ENCODE data around the gene ARSA.

ARSA gene

GRCh38 chr22:50577697-50577986, 50.3 kb downstream of the ARSA start:
- DNase-seq: no peak

- DNase-seq: no peak
These were observed 50.9 kb downstream of the ARSA start for GRCh38 chr22:50576806-50577696.

GRCh38 chr22:50576070-50576469, 51.9 kb downstream of the ARSA start:
- no peak for DNase-seq

GRCh38 chr22:50575426-50575941, 52.5 kb downstream of the ARSA start:
- DNase-seq: no peak

All from central memory CD4-positive, alpha-beta T cell (primary cell).